ENCODE results near the gene PDE6B.
"Not testable (repeated sequence)": the region's sequence is repeated elsewhere in the genome, so short reads cannot be mapped to it uniquely, and the experiment has no call there.

Gene PDE6B

GRCh38 chr4:657338-657833 is 32.0 kb downstream of the PDE6B start:
- no peak for DNase-seq

DNA sequence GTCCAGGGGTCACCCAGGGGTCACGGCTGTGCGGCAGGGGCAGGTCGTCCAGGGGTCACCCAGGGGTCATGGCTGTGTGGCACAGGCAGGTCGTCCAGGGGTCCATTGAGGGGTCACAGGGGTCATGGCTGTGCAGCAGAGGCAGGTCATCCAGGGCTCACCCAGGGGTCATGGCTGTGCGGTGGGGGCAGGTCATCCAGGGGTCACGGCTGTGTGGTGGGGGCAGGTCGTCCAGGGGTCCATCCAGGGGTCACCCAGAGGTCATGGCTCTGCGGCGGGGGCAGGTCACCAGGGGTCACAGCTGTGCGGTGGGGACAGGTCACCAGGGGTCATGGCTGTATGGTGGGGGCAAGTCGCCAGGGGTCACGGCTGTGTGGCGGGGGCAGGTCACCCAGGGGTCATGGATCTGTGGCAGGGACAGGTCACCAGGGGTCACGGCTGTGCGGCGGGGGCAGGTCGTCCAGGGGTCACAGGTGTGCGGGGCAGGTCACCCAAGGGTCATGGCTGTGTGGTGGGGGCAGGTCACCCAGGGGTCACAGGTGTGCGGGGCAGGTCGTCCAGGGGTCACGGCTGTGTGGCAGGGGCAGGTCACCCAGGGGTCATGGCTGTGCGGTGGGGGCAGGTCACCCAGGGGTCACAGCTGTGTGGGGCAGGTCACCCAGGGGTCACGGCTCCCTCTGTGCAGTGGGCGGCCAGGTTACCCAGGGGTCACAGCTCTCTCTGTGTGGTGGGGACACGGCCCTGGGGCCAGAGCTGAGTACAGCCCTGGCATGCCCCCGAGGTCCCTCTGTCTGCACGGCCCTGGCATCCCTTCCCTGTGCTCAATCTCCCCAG is 32.7 kb downstream of the PDE6B start:
- DNase-seq, result no peak

GRCh38 chr4:658681-659667 is 33.6 kb downstream of the PDE6B start:
- no peak for DNase-seq

GRCh38 chr4:659851-660250 is 34.5 kb downstream of the PDE6B start:
- no peak for DNase-seq

GRCh38 chr4:660401-660800 is 35.0 kb downstream of the PDE6B start:
- no peak for DNase-seq

DNA sequence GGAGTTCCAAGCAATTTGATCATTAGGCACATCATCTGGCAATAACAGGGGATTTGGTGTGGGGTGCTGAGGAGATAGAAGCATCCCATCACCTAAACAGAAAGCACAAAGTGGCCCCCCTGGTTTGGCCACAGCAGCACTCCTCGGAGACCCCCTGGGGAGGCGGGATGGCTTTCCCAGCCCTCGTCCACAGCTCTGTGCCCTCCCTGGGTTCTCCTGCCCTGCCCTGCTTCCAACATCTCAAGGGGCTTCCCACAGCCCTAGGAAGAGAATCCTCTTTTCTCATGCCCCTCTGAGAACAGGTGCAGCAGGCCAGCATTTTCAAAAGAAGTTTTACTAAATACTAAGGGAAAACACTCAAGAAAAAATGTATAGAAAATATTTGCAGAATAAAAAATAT is 35.9 kb downstream of the PDE6B start:
- no peak for DNase-seq

- DNase-seq, result no peak
Measured at GRCh38 chr4:661881-662761, 36.7 kb downstream of the PDE6B start.

DNA sequence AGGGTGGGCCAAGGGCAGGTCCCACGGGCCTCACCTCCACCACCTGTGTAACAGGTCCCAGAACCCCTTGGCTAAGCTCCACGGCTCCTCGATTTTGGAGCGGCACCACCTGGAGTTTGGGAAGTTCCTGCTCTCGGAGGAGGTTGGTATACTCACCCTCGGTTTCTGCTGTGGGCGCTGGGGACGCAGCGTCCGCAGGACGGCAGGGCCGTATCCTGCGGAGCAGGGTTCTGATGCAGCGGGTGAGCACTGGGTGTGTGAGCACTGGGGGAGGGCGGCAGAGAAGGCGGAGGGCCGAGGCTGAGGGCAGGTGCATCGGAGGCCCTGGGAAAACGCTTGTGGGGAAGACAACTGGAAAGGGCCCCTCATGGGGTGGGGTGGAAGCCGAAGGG is 37.7 kb downstream of the PDE6B start:
- DNase-seq, result no peak

GRCh38 chr4:663438-664428 is 38.4 kb downstream of the PDE6B start:
- no peak for DNase-seq

GRCh38 chr4:664713-665231 is 39.4 kb downstream of the PDE6B start:
- no peak for DNase-seq

DNA sequence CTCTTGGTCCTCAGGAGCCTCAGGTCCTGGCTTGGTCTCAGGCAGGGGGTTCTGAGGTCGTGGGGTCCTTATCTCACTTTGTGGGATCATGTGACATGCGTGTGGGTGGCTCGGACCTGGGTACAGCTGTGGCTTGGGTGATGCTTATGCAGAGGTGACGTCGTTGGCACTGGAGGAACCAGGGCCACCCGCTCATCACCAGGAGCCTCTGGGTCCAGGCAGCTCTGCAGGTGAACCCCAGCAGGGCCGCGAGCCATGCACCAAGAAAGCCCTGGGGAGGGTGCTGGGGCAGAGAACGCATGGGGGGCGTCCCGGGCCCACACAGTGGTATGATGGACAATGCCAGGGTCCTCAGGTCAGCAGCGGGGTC is 40.0 kb downstream of the PDE6B start:
- no peak for DNase-seq

DNA sequence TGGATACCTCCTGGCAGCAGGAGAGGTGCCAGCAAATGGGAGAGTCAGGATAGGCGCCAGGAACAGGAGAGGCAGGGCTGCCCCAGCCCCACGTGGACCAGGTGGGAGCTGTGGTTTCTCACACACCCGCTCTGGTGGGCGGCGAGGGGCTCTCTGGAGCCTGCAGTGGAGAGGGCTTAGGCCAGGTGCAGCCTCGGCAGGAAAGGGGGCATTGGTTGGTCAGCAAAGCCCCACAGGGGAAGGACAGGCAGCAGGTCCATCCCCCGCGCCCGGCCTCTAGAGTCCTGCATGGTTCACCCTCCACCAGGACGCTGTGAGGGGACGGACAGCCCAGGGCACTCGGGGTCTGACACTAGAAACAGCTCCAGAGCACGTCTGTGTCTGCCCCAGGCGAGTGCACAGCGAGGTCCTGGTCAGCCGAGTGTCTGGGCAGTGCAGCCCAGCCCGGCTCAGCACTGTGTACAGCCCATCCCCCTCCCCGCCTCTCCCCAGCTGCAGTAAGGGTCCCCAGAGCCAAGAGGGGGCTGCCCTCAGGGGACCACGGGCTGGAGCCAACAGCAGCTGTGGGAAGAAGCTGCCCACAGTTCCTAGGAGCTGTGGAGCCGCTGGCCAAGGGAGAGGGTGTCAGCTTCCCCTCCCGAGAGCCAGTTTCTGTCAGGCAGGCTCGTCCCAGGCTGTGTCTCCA is 40.5 kb downstream of the PDE6B start:
- no peak for DNase-seq

- DNase-seq, result no peak
Measured at GRCh38 chr4:666436-666810, 41.0 kb downstream of the PDE6B start.

GRCh38 chr4:666822-667544 is 41.6 kb downstream of the PDE6B start:
- no peak for DNase-seq

DNA sequence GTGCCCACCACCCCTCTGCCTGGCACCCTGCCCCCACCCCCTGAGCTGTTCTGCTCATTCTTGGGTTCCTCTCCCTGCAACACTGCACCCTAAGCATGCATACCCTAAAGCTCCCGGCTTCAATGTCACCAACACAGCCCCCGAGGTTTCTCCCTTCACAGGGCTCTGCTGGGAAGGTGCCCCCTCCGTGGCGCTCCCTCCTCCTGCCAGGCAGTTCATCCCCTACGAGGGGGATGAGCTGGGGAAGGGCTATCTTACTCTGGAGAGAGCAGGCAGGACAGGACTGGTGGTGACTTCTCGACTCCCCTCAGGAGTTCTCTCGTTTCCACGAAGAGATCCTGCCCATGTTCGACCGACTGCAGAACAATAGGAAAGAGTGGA is 42.2 kb downstream of the PDE6B start:
- no peak for DNase-seq

DNA sequence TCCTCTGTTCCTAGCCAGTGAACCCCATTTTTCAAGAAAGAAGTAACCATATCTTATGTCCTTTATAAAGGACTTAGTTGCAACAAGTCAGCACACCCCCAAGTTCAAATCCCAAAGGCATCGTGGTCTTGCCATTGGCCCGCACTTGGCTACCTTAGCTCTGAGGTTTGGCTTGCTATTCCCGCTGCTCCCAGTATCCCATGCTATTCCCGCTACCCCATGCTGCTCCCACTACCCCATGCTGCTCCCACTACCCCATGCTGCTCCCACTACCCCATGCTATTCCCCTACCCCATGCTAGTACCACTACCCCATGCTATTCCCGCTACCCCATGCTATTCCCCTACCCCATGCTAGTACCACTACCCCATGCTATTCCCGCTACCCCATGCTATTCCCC is 42.8 kb downstream of the PDE6B start:
- DNase-seq, result not testable (repeated sequence)

- not testable (repeated sequence) for DNase-seq
Measured at GRCh38 chr4:669806-670559, 44.6 kb downstream of the PDE6B start.

DNA sequence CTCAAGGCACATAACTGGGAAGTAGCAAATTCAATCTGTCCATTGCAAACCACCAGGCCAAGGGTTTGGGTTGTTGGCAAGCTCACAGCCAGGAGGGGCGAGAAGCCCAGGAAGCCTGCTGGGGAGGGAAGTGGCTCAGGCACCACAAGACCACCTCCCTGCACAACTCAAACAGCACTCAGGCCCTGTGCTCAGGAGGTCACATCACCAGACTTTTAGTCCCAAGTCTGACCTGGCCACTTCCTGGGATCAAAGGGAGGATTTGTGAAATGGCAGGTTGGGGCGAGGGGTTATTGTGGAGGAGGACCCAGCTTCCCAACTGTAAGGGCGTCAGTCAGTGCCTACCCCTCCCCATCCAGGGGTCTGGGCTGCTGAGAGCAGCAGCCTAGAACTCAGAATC is 46.4 kb downstream of the PDE6B start:
- DNase-seq, result no peak

Measured in fibroblast of skin of abdomen (primary cell).